Liver (tissue), 9 donors: ENCODE data around the gene PTPN2. TPM values are rescaled to one million over a fixed set of nuclear protein-coding genes. Genes with fewer than 3 reads are reported as not detected.

ENCODE experiments used
- DNase-seq: peaks from one replicate; pipeline ENCODE4 v3.0.0-alpha.2; 2017; ENCODE audit warnings: low spot score
- H3K27ac ChIP-seq, 2 donors: one replicate each; pipeline ENCODE4 v1.7.0; 2013; ENCODE audit warnings: inconsistent platforms in 2 of 2, low read length in 2 of 2, control low read depth in 1 of 2, low read depth in 1 of 2, mild to moderate bottlenecking in 1 of 2
- H3K27me3 ChIP-seq, 4 donors: one replicate each; pipeline versions ENCODE4 v1.6.1 to v1.7.0; 2013; ENCODE audit warnings: low read length in 3 of 4, inconsistent platforms in 1 of 4, mild to moderate bottlenecking in 1 of 4, moderate library complexity in 1 of 4; ENCODE audit not compliant: control insufficient read depth in 4 of 4, insufficient read depth in 4 of 4
- H3K36me3 ChIP-seq, 4 donors: one replicate each; pipeline versions ENCODE4 v1.6.1 to v1.7.0; 2013; ENCODE audit warnings: low read length in 3 of 4, mild to moderate bottlenecking in 3 of 4, low read depth in 1 of 4, moderate library complexity in 1 of 4; ENCODE audit not compliant: control insufficient read depth in 4 of 4, insufficient read depth in 3 of 4
- H3K4me1 ChIP-seq, 4 donors: one replicate each; pipeline versions ENCODE4 v1.6.1 to v1.7.0; 2013; ENCODE audit warnings: low read length in 3 of 4, mild to moderate bottlenecking in 3 of 4, moderate library complexity in 1 of 4; ENCODE audit not compliant: control insufficient read depth in 4 of 4, insufficient read depth in 4 of 4
- H3K4me3 ChIP-seq, 3 donors: one replicate each; pipeline versions ENCODE4 v1.6.1 to v1.7.0; 2013; ENCODE audit warnings: low read length in 3 of 3, control low read depth in 1 of 3, low read depth in 1 of 3, mild to moderate bottlenecking in 1 of 3
- H3K9ac ChIP-seq, 2 donors: one replicate each; pipeline ENCODE4 v1.7.0; 2013; ENCODE audit warnings: low read length in 2 of 2, mild to moderate bottlenecking in 2 of 2, moderate library complexity in 2 of 2, control low read depth in 1 of 2, low read depth in 1 of 2
- H3K9me3 ChIP-seq, 4 donors: one replicate each; pipeline versions ENCODE4 v1.6.1 to v1.7.0; 2013; ENCODE audit warnings: low read length in 3 of 4; ENCODE audit not compliant: control insufficient read depth in 4 of 4
- EGR1 ChIP-seq, 2 donors: IDR thresholded peaks; 2 replicates each; pipeline ENCODE4 v1.6.1; 2016 to 2018; ENCODE audit warnings: antibody characterized with exemption in 2 of 2, low read depth in 2 of 2
- FOXA1 ChIP-seq: IDR thresholded peaks from 2 replicates; pipeline ENCODE4 v1.6.1; 2016; ENCODE audit warnings: antibody characterized with exemption
- FOXA2 ChIP-seq: IDR thresholded peaks from 2 replicates; pipeline ENCODE4 v1.6.1; 2016; ENCODE audit warnings: antibody characterized with exemption
- GABPA ChIP-seq, 2 donors: IDR thresholded peaks in 1 of 2; conservative IDR thresholded peaks in 1 of 2; 2 replicates each; pipeline ENCODE4 v1.6.1; 2016; ENCODE audit warnings: antibody characterized with exemption in 2 of 2, mild to moderate bottlenecking in 1 of 2, moderate library complexity in 1 of 2
- HNF4A ChIP-seq, 2 donors: conservative IDR thresholded peaks; 2 replicates each; pipeline ENCODE4 v1.6.1; 2016; ENCODE audit warnings: antibody characterized with exemption in 2 of 2, mild to moderate bottlenecking in 2 of 2
- HNF4G ChIP-seq: IDR thresholded peaks from 2 replicates; pipeline ENCODE4 v1.6.1; 2016; ENCODE audit warnings: antibody characterized with exemption
- JUND ChIP-seq, 2 donors: IDR thresholded peaks; 2 replicates each; pipeline ENCODE4 v1.6.1; 2016; ENCODE audit warnings: antibody characterized with exemption in 2 of 2
- NR2F2 ChIP-seq: IDR thresholded peaks from 2 replicates; pipeline ENCODE4 v1.6.1; 2016; ENCODE audit warnings: antibody characterized with exemption
- RAD21 ChIP-seq, 2 donors: IDR thresholded peaks; 2 replicates each; pipeline ENCODE4 v1.6.1; 2016; ENCODE audit warnings: antibody characterized with exemption in 2 of 2, mild to moderate bottlenecking in 2 of 2
- RXRA ChIP-seq, 2 donors: IDR thresholded peaks; 2 replicates each; pipeline ENCODE4 v1.6.1; 2017 to 2018; ENCODE audit warnings: antibody characterized with exemption in 2 of 2, mild to moderate bottlenecking in 1 of 2
- SP1 ChIP-seq: IDR thresholded peaks from 2 replicates; pipeline ENCODE4 v1.6.1; 2018; ENCODE audit warnings: antibody characterized with exemption, mild to moderate bottlenecking
- TAF1 ChIP-seq: conservative IDR thresholded peaks from 2 replicates; pipeline ENCODE4 v1.6.1; 2016; ENCODE audit warnings: antibody characterized with exemption, mild to moderate bottlenecking
- YY1 ChIP-seq: IDR thresholded peaks from 2 replicates; pipeline ENCODE4 v1.6.1; 2016; ENCODE audit warnings: antibody characterized with exemption, mild to moderate bottlenecking
- WGBS: extraction: QIAGEN DNeasy Blood & Tissue Kit; methylation state at CpG from one replicate; pipeline ENCODE4 v1.1.7; 2013; 5-methylcytosine and 5-hydroxymethylcytosine counted together
- polyA plus RNA-seq, 2 donors: library from polyadenylated mRNA; stranded (reverse) in 1 of 2; unstranded in 1 of 2; fragments of 200-250 nt in 1 of 2; fragments of >200 nt in 1 of 2; fragmentation: Nextera tagmentation in 1 of 2; extraction: Ambion mirVana in 1 of 2; gene quantifications; one replicate each; pipeline versions ENCODE4 v1.2.1 to v1.2.3, GENCODE V29; 2013 to 2015
- total RNA-seq, 2 donors: library from RNA; depleted of rRNA; stranded (reverse); fragments of >200 nt; gene quantifications; one replicate each; pipeline ENCODE4 v1.2.3, GENCODE V29; 2014
- TF ChIP-seq, protein P1 (sequence below): IDR thresholded peaks from 2 replicates; pipeline ENCODE4 v1.6.1; 2016; ENCODE audit warnings: antibody characterized with exemption
- TF ChIP-seq, protein P2 (sequence below): IDR thresholded peaks from 2 replicates; pipeline ENCODE4 v1.6.1; 2016; ENCODE audit warnings: antibody characterized with exemption
- TF ChIP-seq, protein P3 (sequence below): IDR thresholded peaks from 2 replicates; pipeline ENCODE4 v1.6.1; 2016; ENCODE audit warnings: antibody characterized with exemption, mild to moderate bottlenecking
- TF ChIP-seq, protein P4 (sequence below): fragments of 150-350 bp; IDR thresholded peaks from 2 replicates; pipeline ENCODE4 v1.5.1; 2017; ENCODE audit warnings: improper control_type of control experiment, low read depth, low read length; ENCODE audit not compliant: missing input control
- TF ChIP-seq, protein P5 (sequence below): IDR thresholded peaks from 2 replicates; pipeline ENCODE4 v1.6.1; 2016; ENCODE audit warnings: antibody characterized with exemption
- donor health status: healthy.
- donor health status: healthy.
- donor health status: healthy.
- donor health status: healthy.
- donor health status: healthy.

The PTPN2 gene
- total and polyA plus RNA-seq, 4 donors = 9.2 to 21.2 (median 14.9) TPM

DNA sequence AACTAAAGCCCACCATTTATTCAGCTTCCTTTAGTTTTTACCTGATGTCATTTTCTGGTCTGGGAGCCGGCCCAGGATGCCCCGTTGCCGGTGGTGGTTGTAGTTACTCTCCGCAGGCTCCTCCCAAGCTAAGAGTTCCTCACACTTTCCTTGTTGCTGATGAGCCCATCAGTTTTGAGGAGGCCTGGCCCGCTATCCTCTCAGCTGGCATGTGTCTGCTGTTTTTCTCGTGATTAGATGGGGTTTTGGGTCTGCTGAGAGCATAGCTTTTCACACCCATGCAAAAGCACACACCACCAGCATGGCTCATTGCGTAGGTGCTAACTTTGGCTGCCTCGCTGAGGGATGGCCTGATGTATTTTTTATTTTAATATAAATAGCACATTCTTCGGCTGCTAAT lies 109.1 kb downstream of the PTPN2 start:
- 87% methylated on average over 9 of the region's 9 CpGs for WGBS
- Histone ChIP-seq H3K36me3 (no peaks in the 10 kb centered on the region), H3K9ac (no peak overlapping the region), H3K9me3 (no peaks in the 10 kb centered on the region), H3K27me3 (no peaks in the 10 kb centered on the region), H3K27ac (no peak overlapping the region), H3K4me3 (no peak overlapping the region), H3K4me1 (no peaks in the 10 kb centered on the region)
- TF ChIP-seq, protein P1, sequence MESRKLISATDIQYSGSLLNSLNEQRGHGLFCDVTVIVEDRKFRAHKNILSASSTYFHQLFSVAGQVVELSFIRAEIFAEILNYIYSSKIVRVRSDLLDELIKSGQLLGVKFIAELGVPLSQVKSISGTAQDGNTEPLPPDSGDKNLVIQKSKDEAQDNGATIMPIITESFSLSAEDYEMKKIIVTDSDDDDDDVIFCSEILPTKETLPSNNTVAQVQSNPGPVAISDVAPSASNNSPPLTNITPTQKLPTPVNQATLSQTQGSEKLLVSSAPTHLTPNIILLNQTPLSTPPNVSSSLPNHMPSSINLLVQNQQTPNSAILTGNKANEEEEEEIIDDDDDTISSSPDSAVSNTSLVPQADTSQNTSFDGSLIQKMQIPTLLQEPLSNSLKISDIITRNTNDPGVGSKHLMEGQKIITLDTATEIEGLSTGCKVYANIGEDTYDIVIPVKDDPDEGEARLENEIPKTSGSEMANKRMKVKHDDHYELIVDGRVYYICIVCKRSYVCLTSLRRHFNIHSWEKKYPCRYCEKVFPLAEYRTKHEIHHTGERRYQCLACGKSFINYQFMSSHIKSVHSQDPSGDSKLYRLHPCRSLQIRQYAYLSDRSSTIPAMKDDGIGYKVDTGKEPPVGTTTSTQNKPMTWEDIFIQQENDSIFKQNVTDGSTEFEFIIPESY = no peak
- no peak for TF ChIP-seq HNF4G
- no peak for TF ChIP-seq TAF1
- TF ChIP-seq EGR1 (IDR thresholded peaks at IDR 0.05; ENCODE audit: low read depth in 2 of 2) = no peak
- no peak for TF ChIP-seq FOXA2
- TF ChIP-seq JUND (IDR thresholded peaks at IDR 0.05) = no peak
- no peak for DNase-seq

DNA sequence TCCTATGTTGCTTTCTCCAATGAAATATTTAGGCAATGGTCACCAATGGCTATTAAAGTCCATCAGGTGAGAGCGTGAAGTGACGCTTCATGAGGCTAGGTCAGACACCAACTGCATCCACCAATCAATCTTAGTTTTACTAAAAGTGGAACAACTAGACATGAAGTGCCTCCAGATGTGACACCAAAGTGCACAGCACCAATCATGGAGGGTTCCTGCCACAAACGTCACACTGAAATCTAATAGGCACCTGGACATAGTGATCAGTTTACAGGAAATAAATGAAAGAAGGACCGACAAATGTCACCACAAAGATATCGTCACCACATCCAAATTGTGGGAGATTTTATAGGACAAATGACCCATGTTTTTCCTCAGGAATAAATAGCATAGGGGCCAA lies 110.7 kb downstream of the PTPN2 start:
- Histone ChIP-seq H3K4me3 (no peak overlapping the region), H3K4me1 (no peaks in the 10 kb centered on the region), H3K27ac (no peak overlapping the region), H3K27me3 (no peaks in the 10 kb centered on the region), H3K36me3 (no peaks in the 10 kb centered on the region), H3K9ac (no peak overlapping the region), H3K9me3 (no peaks in the 10 kb centered on the region)
- WGBS = 89% methylated on average over 5 of the region's 5 CpGs
- TF ChIP-seq, protein P2, sequence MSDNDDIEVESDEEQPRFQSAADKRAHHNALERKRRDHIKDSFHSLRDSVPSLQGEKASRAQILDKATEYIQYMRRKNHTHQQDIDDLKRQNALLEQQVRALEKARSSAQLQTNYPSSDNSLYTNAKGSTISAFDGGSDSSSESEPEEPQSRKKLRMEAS = no peak
- no peak for TF ChIP-seq SP1
- TF ChIP-seq GABPA (IDR thresholded peaks at IDR 0.05 in 1 of 2, conservative IDR thresholded peaks at IDR 0.05 in 1 of 2) = no peak
- TF ChIP-seq, protein P3, sequence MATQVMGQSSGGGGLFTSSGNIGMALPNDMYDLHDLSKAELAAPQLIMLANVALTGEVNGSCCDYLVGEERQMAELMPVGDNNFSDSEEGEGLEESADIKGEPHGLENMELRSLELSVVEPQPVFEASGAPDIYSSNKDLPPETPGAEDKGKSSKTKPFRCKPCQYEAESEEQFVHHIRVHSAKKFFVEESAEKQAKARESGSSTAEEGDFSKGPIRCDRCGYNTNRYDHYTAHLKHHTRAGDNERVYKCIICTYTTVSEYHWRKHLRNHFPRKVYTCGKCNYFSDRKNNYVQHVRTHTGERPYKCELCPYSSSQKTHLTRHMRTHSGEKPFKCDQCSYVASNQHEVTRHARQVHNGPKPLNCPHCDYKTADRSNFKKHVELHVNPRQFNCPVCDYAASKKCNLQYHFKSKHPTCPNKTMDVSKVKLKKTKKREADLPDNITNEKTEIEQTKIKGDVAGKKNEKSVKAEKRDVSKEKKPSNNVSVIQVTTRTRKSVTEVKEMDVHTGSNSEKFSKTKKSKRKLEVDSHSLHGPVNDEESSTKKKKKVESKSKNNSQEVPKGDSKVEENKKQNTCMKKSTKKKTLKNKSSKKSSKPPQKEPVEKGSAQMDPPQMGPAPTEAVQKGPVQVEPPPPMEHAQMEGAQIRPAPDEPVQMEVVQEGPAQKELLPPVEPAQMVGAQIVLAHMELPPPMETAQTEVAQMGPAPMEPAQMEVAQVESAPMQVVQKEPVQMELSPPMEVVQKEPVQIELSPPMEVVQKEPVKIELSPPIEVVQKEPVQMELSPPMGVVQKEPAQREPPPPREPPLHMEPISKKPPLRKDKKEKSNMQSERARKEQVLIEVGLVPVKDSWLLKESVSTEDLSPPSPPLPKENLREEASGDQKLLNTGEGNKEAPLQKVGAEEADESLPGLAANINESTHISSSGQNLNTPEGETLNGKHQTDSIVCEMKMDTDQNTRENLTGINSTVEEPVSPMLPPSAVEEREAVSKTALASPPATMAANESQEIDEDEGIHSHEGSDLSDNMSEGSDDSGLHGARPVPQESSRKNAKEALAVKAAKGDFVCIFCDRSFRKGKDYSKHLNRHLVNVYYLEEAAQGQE = no peak
- TF ChIP-seq RXRA (IDR thresholded peaks at IDR 0.05) = no peak
- no peak for TF ChIP-seq RAD21 (IDR thresholded peaks at IDR 0.05)
- no peak for DNase-seq

DNA sequence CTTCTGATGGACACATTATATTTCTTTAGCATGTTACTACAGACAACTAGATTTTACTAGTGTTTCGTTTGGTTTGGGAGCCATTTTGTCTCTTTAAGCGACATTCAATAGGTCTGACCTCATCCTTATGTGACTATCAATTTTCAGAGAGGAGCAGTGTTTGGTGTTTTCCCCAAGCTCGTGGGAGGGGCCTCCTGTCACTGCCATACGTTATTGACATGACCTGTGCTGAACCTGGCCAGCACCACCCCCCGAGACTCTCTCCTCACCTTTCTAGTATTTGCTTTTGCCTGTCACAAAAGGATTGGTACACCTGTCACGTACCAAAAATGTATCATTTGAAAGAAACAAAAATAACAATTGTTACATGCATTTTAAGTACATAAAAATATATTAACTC lies 111.9 kb downstream of the PTPN2 start:
- H3K27ac ChIP-seq = no peak overlapping the region
- no peaks in the 10 kb centered on the region for H3K36me3 ChIP-seq
- H3K27me3 ChIP-seq = no peaks in the 10 kb centered on the region
- no peak overlapping the region for H3K4me3 ChIP-seq
- no peaks in the 10 kb centered on the region for H3K9me3 ChIP-seq
- no peak overlapping the region for H3K9ac ChIP-seq
- no peaks in the 10 kb centered on the region for H3K4me1 ChIP-seq
- no peak for DNase-seq
- 71% methylated on average over 6 of the region's 6 CpGs for WGBS
- no peak for TF ChIP-seq HNF4G
- no peak for TF ChIP-seq FOXA1
- TF ChIP-seq, protein P4, sequence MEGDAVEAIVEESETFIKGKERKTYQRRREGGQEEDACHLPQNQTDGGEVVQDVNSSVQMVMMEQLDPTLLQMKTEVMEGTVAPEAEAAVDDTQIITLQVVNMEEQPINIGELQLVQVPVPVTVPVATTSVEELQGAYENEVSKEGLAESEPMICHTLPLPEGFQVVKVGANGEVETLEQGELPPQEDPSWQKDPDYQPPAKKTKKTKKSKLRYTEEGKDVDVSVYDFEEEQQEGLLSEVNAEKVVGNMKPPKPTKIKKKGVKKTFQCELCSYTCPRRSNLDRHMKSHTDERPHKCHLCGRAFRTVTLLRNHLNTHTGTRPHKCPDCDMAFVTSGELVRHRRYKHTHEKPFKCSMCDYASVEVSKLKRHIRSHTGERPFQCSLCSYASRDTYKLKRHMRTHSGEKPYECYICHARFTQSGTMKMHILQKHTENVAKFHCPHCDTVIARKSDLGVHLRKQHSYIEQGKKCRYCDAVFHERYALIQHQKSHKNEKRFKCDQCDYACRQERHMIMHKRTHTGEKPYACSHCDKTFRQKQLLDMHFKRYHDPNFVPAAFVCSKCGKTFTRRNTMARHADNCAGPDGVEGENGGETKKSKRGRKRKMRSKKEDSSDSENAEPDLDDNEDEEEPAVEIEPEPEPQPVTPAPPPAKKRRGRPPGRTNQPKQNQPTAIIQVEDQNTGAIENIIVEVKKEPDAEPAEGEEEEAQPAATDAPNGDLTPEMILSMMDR = no peak
- TF ChIP-seq SP1 = no peak
- no peak for TF ChIP-seq RAD21 (IDR thresholded peaks at IDR 0.05)
- no peak for TF ChIP-seq YY1
- no peak for TF ChIP-seq HNF4A (conservative IDR thresholded peaks at IDR 0.05)
- TF ChIP-seq, protein P5, sequence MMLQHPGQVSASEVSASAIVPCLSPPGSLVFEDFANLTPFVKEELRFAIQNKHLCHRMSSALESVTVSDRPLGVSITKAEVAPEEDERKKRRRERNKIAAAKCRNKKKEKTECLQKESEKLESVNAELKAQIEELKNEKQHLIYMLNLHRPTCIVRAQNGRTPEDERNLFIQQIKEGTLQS = no peak
- TF ChIP-seq, protein P3 = no peak
- no peak for TF ChIP-seq RXRA (IDR thresholded peaks at IDR 0.05)
- TF ChIP-seq GABPA (IDR thresholded peaks at IDR 0.05 in 1 of 2, conservative IDR thresholded peaks at IDR 0.05 in 1 of 2) = no peak
- TF ChIP-seq NR2F2 = no peak
- TF ChIP-seq EGR1 (IDR thresholded peaks at IDR 0.05; ENCODE audit: low read depth in 2 of 2) = no peak
